H1 (cell line): Measurements from ENCODE around the gene ISCA2. TPM values are rescaled to one million over a fixed set of nuclear protein-coding genes. Genes with fewer than 3 reads are reported as not detected.

Source experiments
- CHD1 ChIP-seq: IDR thresholded peaks from 2 replicates; pipeline ENCODE4 v1.6.1; 2012; ENCODE audit warnings: low read depth, low read length, improper control_type of control experiment
- CHD7 ChIP-seq: fragments of 300-600 bp; sonication (generic); IDR thresholded peaks from 2 replicates; pipeline ENCODE4 v1.7.1; 2012; ENCODE audit warnings: low read length, moderate library complexity, mild to moderate bottlenecking, inconsistent platforms; ENCODE audit not compliant: insufficient replicate concordance
- HDAC6 ChIP-seq: IDR thresholded peaks from one replicate; pipeline ENCODE4 v1.7.1; 2012; ENCODE audit warnings: low read depth, mild to moderate bottlenecking, inconsistent platforms, low read length, moderate library complexity
- PHF8 ChIP-seq: fragments of 200-600 bp; sonication (generic); conservative IDR thresholded peaks from 2 replicates; pipeline ENCODE4 v1.7.1; 2012; ENCODE audit warnings: low read depth, mild to moderate bottlenecking, inconsistent platforms, low read length, moderate library complexity
- RXRA ChIP-seq: IDR thresholded peaks from 2 replicates; pipeline ENCODE4 v1.6.1; 2011; ENCODE audit warnings: low read depth, mild to moderate bottlenecking, low read length, moderate library complexity; ENCODE audit not compliant: insufficient read depth
- TAF1 ChIP-seq: IDR thresholded peaks from 2 replicates; pipeline ENCODE4 v1.6.1; 2011; ENCODE audit warnings: mild to moderate bottlenecking, low read depth, low read length
- TCF12 ChIP-seq: IDR thresholded peaks from 2 replicates; pipeline ENCODE4 v1.6.1; 2011; ENCODE audit warnings: low read depth, mild to moderate bottlenecking, low read length
- polyA plus RNA-seq, 7 experiments: library from polyadenylated mRNA; depleted of rRNA in 3 of 7; stranded (reverse) in 5 of 7; unstranded in 2 of 7; fragments of >200 nt in 5 of 7; fragments of 200-250 nt in 2 of 7; gene quantifications; 1 replicate in 5 of 7; 2 replicates in 1 of 7; 4 replicates in 1 of 7; pipeline versions ENCODE4 v1.2.1 to v1.2.3, GENCODE V29; 2011 to 2013; ENCODE audit warnings: missing spikeins in 2 of 7, mixed read lengths in 2 of 7
- total RNA-seq: library from RNA; stranded (reverse); fragmentation: NEBNext Ultra II Directional; extraction: Animal tissue kit (Norgen Biotek cat#: 25700); gene quantifications from 2 replicates; pipeline ENCODE4 v1.2.1, GENCODE V29; 2021

The ISCA2 gene
- total and polyA plus RNA-seq, 2 of the 8 experiments (the other 6 are each of a cell fraction or from before 2014, with no cell fraction given): 43.5 to 78.6 TPM

- no peak for TF ChIP-seq CHD7
- no peak for TF ChIP-seq CHD1
- no peak for TF ChIP-seq TCF12
- TF ChIP-seq PHF8: no peak
- TF ChIP-seq RXRA: no peak
- TF ChIP-seq TAF1: no peak
- no peak for TF ChIP-seq HDAC6
Measured at GRCh38 chr14:74483321-74483720, 10.2 kb upstream of the ISCA2 start (continued).
